GM20431 (cell line): ENCODE data around the gene CREG2.

Experiments used
- in situ Hi-C: fragments of 300-500 bp; cut with MseI, MboI; formaldehyde crosslinking; loops from one replicate; pipeline ENCODE4 v1.15.0; 2020; ENCODE audit warnings: low sequenced_read_pairs; ENCODE audit not compliant: unreplicated experiment

The CREG2 gene

GRCh38 chr2:101410746-101411145, 23.4 kb upstream of the CREG2 start:
- in situ Hi-C loops, result loop anchor here (25.0 kb wide), 1 partner anchor 427 kb away; no protein-coding TSS in a partner anchor

GRCh38 chr2:101410114-101410513, 22.8 kb upstream of the CREG2 start:
- in situ Hi-C loops, result loop anchor here (25.0 kb wide), 1 partner anchor 427 kb away; no protein-coding TSS in a partner anchor

DNA sequence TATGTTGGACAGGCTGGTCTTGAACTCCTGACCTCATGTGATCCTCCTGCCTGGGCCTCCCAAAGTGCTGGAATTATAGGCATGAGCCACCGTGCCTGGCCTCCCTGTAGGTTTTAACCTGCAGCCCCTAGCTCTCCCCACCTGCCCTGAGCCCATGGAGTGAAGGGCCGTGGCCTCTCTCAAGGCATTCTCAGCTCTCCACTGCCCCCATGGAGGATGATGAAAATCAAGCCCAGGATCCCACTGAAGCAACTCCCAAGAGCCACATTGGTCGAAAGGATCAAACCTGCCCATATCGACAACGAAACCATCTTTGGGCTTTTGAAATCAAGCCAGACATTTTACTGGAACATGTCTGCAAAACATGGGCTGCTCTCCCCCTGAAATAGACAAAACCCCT, 22.4 kb upstream of the CREG2 start:
- in situ Hi-C loops, result loop anchor here (25.0 kb wide), 1 partner anchor 428 kb away; no protein-coding TSS in a partner anchor

GRCh38 chr2:101408925-101409324, 21.6 kb upstream of the CREG2 start:
- in situ Hi-C loops, result loop anchor here (25.0 kb wide), 1 partner anchor 428 kb away; no protein-coding TSS in a partner anchor

GRCh38 chr2:101405351-101405899, 18.1 kb upstream of the CREG2 start:
- in situ Hi-C loops, result loop anchor here (25.0 kb wide), 1 partner anchor 432 kb away; no protein-coding TSS in a partner anchor

GRCh38 chr2:101403745-101404144, 16.4 kb upstream of the CREG2 start:
- in situ Hi-C loops, result loop anchor here (25.0 kb wide), 1 partner anchor 434 kb away; no protein-coding TSS in a partner anchor

DNA sequence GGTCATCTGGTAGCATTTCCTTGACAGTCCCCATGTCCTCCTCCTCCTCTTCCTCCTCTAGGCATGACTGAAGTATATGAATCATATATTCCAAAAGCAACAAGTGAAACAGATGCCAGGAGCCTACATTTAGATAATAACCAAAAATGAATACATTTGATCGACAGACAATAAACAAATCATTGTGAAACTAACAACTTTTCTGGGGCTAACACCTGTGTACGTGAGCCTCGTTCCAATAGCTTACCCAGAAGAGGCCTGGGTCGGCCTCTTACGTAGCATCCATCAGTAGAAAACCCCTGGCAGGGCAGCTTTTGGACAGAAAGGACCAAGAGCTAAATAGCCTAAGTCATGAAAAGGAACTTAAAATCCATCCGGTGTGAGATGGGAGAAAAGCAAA, 15.3 kb upstream of the CREG2 start:
- in situ Hi-C loops, result loop anchor here (25.0 kb wide), 1 partner anchor 435 kb away; no protein-coding TSS in a partner anchor

DNA sequence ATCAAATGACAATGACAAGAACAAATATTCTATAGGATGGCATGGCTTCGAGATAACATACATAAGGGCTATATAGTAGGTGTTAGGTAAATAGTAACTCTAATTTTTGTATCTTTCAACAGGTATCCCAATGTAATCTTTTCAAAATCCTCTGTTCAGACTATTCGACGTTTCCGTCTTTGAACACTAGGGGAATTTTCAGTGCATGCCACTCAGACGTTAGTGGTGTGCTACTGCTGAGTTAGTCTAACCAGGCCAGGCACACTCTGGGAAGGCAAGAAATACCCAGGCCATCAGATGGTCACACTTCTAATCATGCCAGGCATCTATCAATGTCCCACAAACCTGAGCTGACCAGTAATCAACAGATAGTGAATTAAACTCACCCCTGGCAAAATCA, 14.6 kb upstream of the CREG2 start:
- in situ Hi-C loops, result loop anchor here (25.0 kb wide), 1 partner anchor 435 kb away; no protein-coding TSS in a partner anchor

DNA sequence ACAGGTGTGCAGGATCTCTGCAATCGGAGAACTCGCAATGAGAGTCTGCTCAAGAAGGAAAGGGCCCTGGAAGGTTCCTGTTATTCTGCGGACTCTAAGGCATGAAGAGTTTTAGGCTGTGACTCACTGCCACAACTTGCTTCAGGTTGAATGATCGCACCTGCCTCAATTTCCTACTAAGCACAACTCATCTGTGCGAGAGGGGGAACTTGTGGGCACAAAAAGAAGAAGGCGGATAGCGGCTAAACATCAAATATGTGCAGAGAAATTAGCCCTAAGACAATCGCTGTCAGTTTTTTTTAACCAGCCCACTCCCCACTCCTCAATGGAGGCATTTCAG, 14.0 kb upstream of the CREG2 start:
- in situ Hi-C loops, result loop anchor here (25.0 kb wide), 1 partner anchor 436 kb away; no protein-coding TSS in a partner anchor

GRCh38 chr2:101400506-101401325, 13.4 kb upstream of the CREG2 start:
- in situ Hi-C loops, result loop anchor here (25.0 kb wide), 1 partner anchor 437 kb away; no protein-coding TSS in a partner anchor

DNA sequence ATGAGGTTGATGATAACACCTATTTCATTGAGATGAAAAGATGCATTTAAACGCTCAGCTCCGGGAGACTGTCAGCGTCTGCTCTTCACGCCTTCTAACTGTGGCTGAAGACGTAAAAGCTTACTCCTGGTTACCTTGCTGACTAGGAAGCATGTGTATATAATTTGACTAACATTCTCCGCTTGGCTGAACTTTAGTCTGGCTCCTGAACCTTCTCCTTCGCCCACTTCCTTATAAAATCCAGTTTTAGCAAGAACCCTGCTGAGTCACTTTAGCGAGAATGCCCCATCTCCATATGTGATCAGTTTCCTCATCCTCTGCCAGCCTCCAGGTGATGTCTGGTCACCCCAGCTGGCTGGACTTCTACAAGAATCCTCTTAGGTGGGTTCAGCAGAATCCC, 12.7 kb upstream of the CREG2 start:
- in situ Hi-C loops, result loop anchor here (25.0 kb wide), 1 partner anchor 437 kb away; no protein-coding TSS in a partner anchor

- in situ Hi-C loops, result no loop called here
These were observed 11.9 kb upstream of the CREG2 start for GRCh38 chr2:101399021-101399799.

DNA sequence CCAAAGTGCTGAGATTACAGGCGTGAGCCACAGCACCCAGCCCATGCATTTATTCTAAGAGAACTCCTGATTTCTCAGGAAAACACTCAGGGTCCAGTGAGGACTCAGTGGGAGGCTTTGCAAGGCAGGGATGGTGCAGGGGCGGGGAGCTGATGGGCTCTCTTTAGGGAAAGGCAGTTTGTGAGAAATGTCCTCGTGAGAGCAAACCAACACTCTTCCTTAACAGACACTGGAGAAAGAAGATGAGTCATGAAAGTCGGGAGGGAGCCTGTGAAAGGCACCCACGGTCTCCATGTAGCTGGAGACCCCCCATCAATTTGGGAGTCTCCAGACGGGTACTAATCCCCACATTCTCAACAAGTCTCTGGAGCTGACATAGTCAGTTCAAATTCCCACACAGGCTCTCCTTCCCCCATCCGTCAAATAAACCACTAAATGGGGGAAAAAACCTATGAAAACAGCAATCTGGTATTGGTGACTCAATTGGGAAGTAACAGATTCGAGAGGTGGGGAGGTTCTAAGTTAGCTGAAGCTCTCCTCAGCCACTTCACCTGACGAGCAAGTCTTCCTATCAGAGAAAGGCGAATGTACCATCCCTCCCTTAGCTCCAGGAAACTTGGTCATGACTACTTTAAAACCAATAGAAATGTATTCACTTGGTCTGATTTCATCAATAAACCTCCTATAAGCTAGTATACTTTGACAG, 11.0 kb upstream of the CREG2 start:
- in situ Hi-C loops, result no loop called here

GRCh38 chr2:101396316-101396717, 9.0 kb upstream of the CREG2 start:
- in situ Hi-C loops, result no loop called here

DNA sequence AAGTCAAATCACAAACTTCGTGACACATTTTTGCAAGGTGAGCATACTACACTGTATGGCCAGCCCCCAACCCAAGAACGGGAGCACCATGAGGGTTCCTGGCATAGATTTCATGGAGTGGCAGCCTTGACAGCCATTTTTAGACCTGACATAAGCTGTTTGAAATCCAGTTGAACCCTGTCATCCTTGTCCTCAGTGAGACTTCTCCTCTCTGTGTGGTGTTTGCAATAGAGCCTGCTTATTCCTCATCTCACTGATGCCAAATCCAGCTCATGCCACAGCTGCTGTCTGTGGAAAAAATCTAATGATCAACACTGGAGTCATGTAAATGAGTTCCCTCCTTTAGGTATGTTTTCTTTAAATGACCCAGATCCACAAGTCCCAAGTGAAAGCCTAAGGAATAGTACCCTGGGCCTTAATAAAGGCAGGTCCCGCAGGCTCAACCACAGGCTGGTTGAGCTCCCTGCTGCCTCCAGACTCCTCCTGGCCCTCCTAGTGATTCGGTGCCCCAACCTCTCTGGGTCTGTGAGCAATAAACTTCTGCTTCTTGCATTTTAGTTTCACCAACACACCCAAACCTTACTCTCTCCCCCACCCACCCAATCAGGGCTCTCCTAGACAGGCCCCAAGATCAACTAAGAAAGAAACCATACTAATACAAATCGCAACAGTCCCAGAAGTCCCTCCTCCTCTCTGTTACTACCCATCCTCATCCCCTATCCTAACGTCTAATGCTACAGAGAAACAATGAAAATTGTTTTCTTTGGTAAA, 8.4 kb upstream of the CREG2 start:
- in situ Hi-C loops, result no loop called here

DNA sequence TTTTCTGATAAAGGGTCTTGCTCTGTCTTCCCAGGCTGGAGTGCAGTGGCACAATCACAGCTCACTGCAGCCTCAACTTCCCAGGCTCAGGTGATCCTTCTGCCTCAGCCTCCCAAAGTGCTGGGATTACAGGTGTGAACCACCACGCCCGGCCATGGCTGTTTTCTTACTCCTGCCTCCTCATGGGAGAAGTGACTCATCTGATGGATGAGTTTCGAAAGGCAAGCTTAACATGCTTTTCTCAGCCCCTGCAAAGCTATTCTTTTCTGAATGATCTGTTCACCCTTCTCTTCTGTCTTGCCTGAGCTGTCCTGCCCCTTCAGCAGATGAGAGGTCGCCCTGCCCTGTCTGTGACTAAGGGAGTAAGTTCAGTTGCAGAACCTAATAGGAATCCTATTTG, 929 bp upstream of the CREG2 start:
- in situ Hi-C loops, result no loop called here

- in situ Hi-C loops, result no loop called here
These were observed 628 bp downstream of the CREG2 start for GRCh38 chr2:101386599-101387150.

- in situ Hi-C loops, result no loop called here
These were observed 4.2 kb downstream of the CREG2 start for GRCh38 chr2:101383016-101383541.

GRCh38 chr2:101382442-101382841, 4.9 kb downstream of the CREG2 start:
- in situ Hi-C loops, result no loop called here
